ENCODE measurements around the gene PLXNA3. TPM values are rescaled to one million over a fixed set of nuclear protein-coding genes. Genes with fewer than 3 reads are reported as not detected.

Gene PLXNA3
- total and polyA plus RNA-seq, 12 donors = 9.7 to 35.3 (median 16.7) TPM

- peak within 1 kb of the TSS; percentile 81 to 95 (median 89) for H3K27ac ChIP-seq
- 0% methylated on average over 11 to 59 of the region's 95 CpGs for WGBS, 2 donors
- H3K4me3 ChIP-seq = peak within 1 kb of the TSS; percentile 53 to 85 (median 67)
- intact Hi-C loops (cut with DNase I) = no loop called here
- H3K27me3 ChIP-seq = no peaks in the 10 kb centered on the region
- peaks cover 0 to 25% (median 0%) of the 10 kb centered on the region in 9 donors for H3K36me3 ChIP-seq
- DNase-seq (peak; percentile 47 to 65), ATAC-seq (peak; percentile 29 to 62 (median 46))
- H3K4me1 ChIP-seq = peaks cover 0 to 39% (median 27%) of the 10 kb centered on the region in 9 donors
- TF ChIP-seq CTCF (IDR thresholded peaks at IDR 0.05) = no peak
- H3K9me3 ChIP-seq = peaks cover 0 to 5% (median 0%) of the 10 kb centered on the region in 11 donors
Observed at GRCh38 chrX:154486396-154487207, 28.5 kb downstream of the PLXNA3 start, which contains the start of gene UBL4A. TSS of gene UBL4A (minus strand) at chrX:154486615. CDS start at chrX:154486584, 31 bp downstream.

- Histone ChIP-seq H3K36me3 (peaks cover 0 to 25% (median 0%) of the 10 kb centered on the region in 9 donors), H3K4me1 (peaks cover 0 to 39% (median 27%) of the 10 kb centered on the region in 9 donors), H3K27ac (peak overlapping the region in 6 of 10 donors; percentile 78 to 93 (median 83)), H3K4me3 (peak overlapping the region in 2 of 10 donors; percentile 48 to 68), H3K9me3 (peaks cover 0 to 5% (median 0%) of the 10 kb centered on the region in 11 donors), H3K27me3 (no peaks in the 10 kb centered on the region)
- no peak for ATAC-seq
- intact Hi-C loops (cut with DNase I) = no loop called here
- DNase-seq = no peak
- WGBS, 2 donors = 93 to 94% methylated on average over 25 to 28 of the region's 28 CpGs
- no peak for TF ChIP-seq CTCF (IDR thresholded peaks at IDR 0.05)
Observed at GRCh38 chrX:154487518-154488290, 29.6 kb downstream of the PLXNA3 start.

GRCh38 chrX:154488336-154489075, 30.4 kb downstream of the PLXNA3 start:
- no peaks in the 10 kb centered on the region for H3K27me3 ChIP-seq
- peaks cover 0 to 39% (median 27%) of the 10 kb centered on the region in 9 donors for H3K4me1 ChIP-seq
- H3K4me3 ChIP-seq = no peak overlapping the region
- peaks cover 0 to 5% (median 0%) of the 10 kb centered on the region in 11 donors for H3K9me3 ChIP-seq
- no peak overlapping the region for H3K27ac ChIP-seq
- H3K36me3 ChIP-seq = peaks cover 0 to 25% (median 0%) of the 10 kb centered on the region in 9 donors
- intact Hi-C loops (cut with DNase I) = no loop called here
- 88 to 94% methylated on average over 12 to 20 of the region's 20 CpGs for WGBS, 2 donors
- no peak for DNase-seq
- no peak for ATAC-seq
- TF ChIP-seq CTCF (IDR thresholded peaks at IDR 0.05) = no peak

All from heart right ventricle (tissue), 16 donors.